Fibroblast of mammary gland (primary cell): ENCODE measurements around the gene RIBC1.
"Not testable (repeated sequence)": the region's sequence is repeated elsewhere in the genome, so short reads cannot be mapped to it uniquely, and the experiment has no call there.

Experiments used
- DNase-seq: peaks from one replicate; pipeline ENCODE4 v3.0.0-alpha.2; 2010; ENCODE audit warnings: low read depth
- H3K4me3 ChIP-seq: 2 replicates; pipeline ENCODE4 v1.5.1; 2011; ENCODE audit warnings: low read depth, mild to moderate bottlenecking, low read length, moderate library complexity; ENCODE audit not compliant: control insufficient read depth
- TF ChIP-seq, protein P1 (sequence below): conservative IDR thresholded peaks from 2 replicates; pipeline ENCODE4 v1.5.1; 2011; ENCODE audit warnings: low read depth, low read length, inconsistent platforms; ENCODE audit not compliant: control insufficient read depth, insufficient read depth

The RIBC1 gene

GRCh38 chrX:53452812-53453211 is 30.1 kb downstream of the RIBC1 start:
- DNase-seq: no peak
- TF ChIP-seq, protein P1, sequence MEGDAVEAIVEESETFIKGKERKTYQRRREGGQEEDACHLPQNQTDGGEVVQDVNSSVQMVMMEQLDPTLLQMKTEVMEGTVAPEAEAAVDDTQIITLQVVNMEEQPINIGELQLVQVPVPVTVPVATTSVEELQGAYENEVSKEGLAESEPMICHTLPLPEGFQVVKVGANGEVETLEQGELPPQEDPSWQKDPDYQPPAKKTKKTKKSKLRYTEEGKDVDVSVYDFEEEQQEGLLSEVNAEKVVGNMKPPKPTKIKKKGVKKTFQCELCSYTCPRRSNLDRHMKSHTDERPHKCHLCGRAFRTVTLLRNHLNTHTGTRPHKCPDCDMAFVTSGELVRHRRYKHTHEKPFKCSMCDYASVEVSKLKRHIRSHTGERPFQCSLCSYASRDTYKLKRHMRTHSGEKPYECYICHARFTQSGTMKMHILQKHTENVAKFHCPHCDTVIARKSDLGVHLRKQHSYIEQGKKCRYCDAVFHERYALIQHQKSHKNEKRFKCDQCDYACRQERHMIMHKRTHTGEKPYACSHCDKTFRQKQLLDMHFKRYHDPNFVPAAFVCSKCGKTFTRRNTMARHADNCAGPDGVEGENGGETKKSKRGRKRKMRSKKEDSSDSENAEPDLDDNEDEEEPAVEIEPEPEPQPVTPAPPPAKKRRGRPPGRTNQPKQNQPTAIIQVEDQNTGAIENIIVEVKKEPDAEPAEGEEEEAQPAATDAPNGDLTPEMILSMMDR: no peak
- H3K4me3 ChIP-seq: no peak overlapping the region

GRCh38 chrX:53456254-53456653 is 33.6 kb downstream of the RIBC1 start:
- DNase-seq: peak; percentile 72
- TF ChIP-seq, protein P1: no peak
- no peak overlapping the region for H3K4me3 ChIP-seq

DNA sequence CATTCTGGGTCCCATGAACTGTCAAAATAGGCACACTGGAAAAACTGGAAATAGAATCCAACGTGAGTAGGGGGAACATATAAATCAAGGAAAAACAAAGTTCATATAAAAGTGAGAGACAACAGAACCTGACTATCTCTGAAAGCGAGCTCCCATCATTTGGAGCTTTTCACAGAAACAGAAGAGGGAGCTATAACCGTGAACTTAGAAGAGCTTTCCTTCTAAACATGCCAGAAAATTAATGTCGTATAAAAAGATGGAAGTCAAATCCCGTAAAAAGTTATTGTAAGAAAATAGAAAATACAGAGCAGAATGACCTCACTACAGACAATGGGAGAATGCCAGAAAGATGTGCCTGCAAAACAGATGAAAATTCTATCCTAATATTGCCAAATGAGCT is 35.4 kb downstream of the RIBC1 start:
- no peak overlapping the region for H3K4me3 ChIP-seq
- TF ChIP-seq, protein P1: peak; percentile 44
- DNase-seq: peak; percentile 49

GRCh38 chrX:53468659-53469058 is 46.0 kb downstream of the RIBC1 start:
- H3K4me3 ChIP-seq, DNase-seq: not testable (repeated sequence)

DNA sequence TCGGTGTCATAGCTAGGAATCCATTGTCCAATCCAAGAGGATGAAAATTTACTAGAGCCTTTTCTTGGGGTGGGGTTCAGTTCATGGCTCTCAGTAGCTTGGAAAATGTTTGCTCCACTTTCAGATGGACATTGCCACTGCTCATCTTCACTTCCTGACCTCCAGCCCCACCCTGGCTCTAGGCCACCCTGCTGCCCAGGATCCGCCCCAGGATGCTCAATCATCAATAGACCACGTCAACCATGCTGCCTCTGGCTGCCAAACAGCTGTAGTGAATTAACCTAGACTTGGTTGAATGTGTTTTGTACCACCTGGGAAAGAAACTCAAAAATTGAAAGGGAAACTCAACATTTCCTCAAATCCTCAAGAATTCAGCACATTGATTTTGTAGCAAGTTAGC is 48.7 kb downstream of the RIBC1 start:
- DNase-seq: peak; percentile 50
- TF ChIP-seq, protein P1: no peak
- no peak overlapping the region for H3K4me3 ChIP-seq

- DNase-seq: no peak
Measured at GRCh38 chrX:53474707-53475106, 52.0 kb downstream of the RIBC1 start.

DNA sequence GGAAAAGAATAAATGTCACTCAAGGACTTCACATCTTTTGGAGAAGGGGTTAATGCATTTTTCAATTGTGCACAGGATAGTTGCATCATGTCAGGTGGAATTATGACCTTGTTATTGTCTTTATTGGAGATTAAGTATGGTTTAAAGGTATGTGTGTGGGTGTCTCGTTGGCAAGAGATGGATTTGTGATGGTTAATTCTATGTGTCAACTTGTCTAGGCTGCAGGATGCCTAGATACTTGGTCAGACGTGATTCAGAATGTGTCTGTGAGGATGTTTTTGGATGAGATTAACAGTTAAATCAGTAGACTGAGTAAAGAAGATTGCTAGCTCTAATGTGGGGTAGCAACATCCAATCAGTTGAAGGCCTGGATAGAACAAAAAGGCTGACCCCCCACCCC is 53.7 kb downstream of the RIBC1 start:
- TF ChIP-seq, protein P1: no peak
- H3K4me3 ChIP-seq: no peak overlapping the region
- DNase-seq: peak; percentile 79

More at GRCh38 chrX:53474707-53475106, 52.0 kb downstream of the RIBC1 start:
- TF ChIP-seq, protein P1: no peak
- H3K4me3 ChIP-seq: no peak overlapping the region
